Small intestine (tissue), 7 donors: ENCODE measurements around the gene RNASET2. TPM values are rescaled to one million over a fixed set of nuclear protein-coding genes. Genes with fewer than 3 reads are reported as not detected.
"Not testable (repeated sequence)": the region's sequence is repeated elsewhere in the genome, so short reads cannot be mapped to it uniquely, and the experiment has no call there.

Experiments used
- DNase-seq, 2 donors: peaks; one replicate each; pipeline versions ENCODE4 v3.0.0 to v3.0.0-alpha.2; 2013
- FAIRE-seq: peaks from 2 replicates; lab custom pipeline; 2012; peaks lifted over from hg19 to GRCh38; lab: Jason Lieb, UNC
- H3K27ac ChIP-seq, 3 donors: one replicate each; pipeline ENCODE4 v1.5.1; 2013; ENCODE audit warnings: low read length in 2 of 3, mild to moderate bottlenecking in 2 of 3, control low read depth in 1 of 3, inconsistent platforms in 1 of 3, low read depth in 1 of 3, moderate library complexity in 1 of 3
- H3K27me3 ChIP-seq, 3 donors: one replicate each; pipeline ENCODE4 v1.6.1; 2013; ENCODE audit warnings: low read length in 3 of 3, inconsistent platforms in 1 of 3; ENCODE audit not compliant: control insufficient read depth in 3 of 3, insufficient read depth in 3 of 3
- H3K36me3 ChIP-seq, 3 donors: one replicate each; pipeline ENCODE4 v1.6.1; 2013; ENCODE audit warnings: low read length in 3 of 3, inconsistent platforms in 1 of 3, low read depth in 1 of 3, mild to moderate bottlenecking in 1 of 3, moderate library complexity in 1 of 3; ENCODE audit not compliant: control insufficient read depth in 3 of 3, insufficient read depth in 2 of 3
- H3K4me1 ChIP-seq, 3 donors: one replicate each; pipeline ENCODE4 v1.6.1; 2013; ENCODE audit warnings: low read length in 2 of 3, inconsistent platforms in 1 of 3, low read depth in 1 of 3, mild to moderate bottlenecking in 1 of 3, moderate library complexity in 1 of 3; ENCODE audit not compliant: control insufficient read depth in 3 of 3, insufficient read depth in 2 of 3
- H3K4me3 ChIP-seq, 3 donors: one replicate each; pipeline ENCODE4 v1.5.1; 2013; ENCODE audit warnings: low read length in 3 of 3, control low read depth in 1 of 3, inconsistent platforms in 1 of 3, low read depth in 1 of 3, mild to moderate bottlenecking in 1 of 3, moderate library complexity in 1 of 3
- H3K9me3 ChIP-seq, 2 donors: one replicate each; pipeline ENCODE4 v1.6.1; 2013; ENCODE audit warnings: low read depth in 1 of 2, low read length in 1 of 2; ENCODE audit not compliant: control insufficient read depth in 2 of 2, insufficient read depth in 1 of 2
- WGBS, 3 donors: extraction: QIAGEN DNeasy Blood & Tissue Kit; methylation state at CpG; one replicate each; pipeline ENCODE4 v1.1.7; 2013; 5-methylcytosine and 5-hydroxymethylcytosine counted together
- polyA plus RNA-seq, 4 donors: library from polyadenylated mRNA; stranded (reverse) in 3 of 4; unstranded in 1 of 4; fragments of 200-250 nt in 3 of 4; fragments of 120-200 nt in 1 of 4; gene quantifications; one replicate each; pipeline versions ENCODE4 v1.2.1 to v1.2.3, GENCODE V29; 2013
- donor health status: healthy with polysubstance abuse.
- donor health status: control.
- donor health status: control.
- donor health status: Bipolar disorder and iron deficiency.
- donor health status: healthy.

Gene RNASET2
- polyA plus RNA-seq, 4 donors = 25.7 to 78.5 (median 41.6) TPM

GRCh38 chr6:166954118-166954713, 2.1 kb downstream of the RNASET2 start:
- Histone ChIP-seq H3K27me3 (no peaks in the 10 kb centered on the region), H3K36me3 (peaks cover 0 to 26% (median 0%) of the 10 kb centered on the region in 3 donors), H3K27ac (peak overlapping the region in 1 of 3 donors; percentile 14), H3K9me3 (no peaks in the 10 kb centered on the region), H3K4me1 (peaks cover 0 to 10% (median 2%) of the 10 kb centered on the region in 3 donors), H3K4me3 (no peak overlapping the region)
- DNase-seq (peak in 1 of 2 donors; percentile 33), FAIRE-seq (no peak)
- WGBS, 3 donors = 92 to 98% (median 92%) methylated on average over 6 of the region's 6 CpGs

GRCh38 chr6:166952567-166953486, 3.5 kb downstream of the RNASET2 start:
- WGBS, 3 donors = 86 to 89% (median 89%) methylated on average over 17 of the region's 17 CpGs
- Histone ChIP-seq H3K4me3 (no peak overlapping the region), H3K36me3 (peaks cover 0 to 31% (median 0%) of the 10 kb centered on the region in 3 donors), H3K27ac (no peak overlapping the region), H3K4me1 (peaks cover 0 to 9% (median 0%) of the 10 kb centered on the region in 3 donors), H3K27me3 (no peaks in the 10 kb centered on the region), H3K9me3 (no peaks in the 10 kb centered on the region)
- DNase-seq (no peak), FAIRE-seq (no peak)

GRCh38 chr6:166952121-166952520, 4.2 kb downstream of the RNASET2 start:
- Histone ChIP-seq H3K4me3 (no peak overlapping the region), H3K36me3 (peaks cover 0 to 37% (median 2%) of the 10 kb centered on the region in 3 donors), H3K9me3 (no peaks in the 10 kb centered on the region), H3K27ac (peak overlapping the region in 1 of 3 donors; percentile 70), H3K27me3 (no peaks in the 10 kb centered on the region), H3K4me1 (peaks cover 0 to 4% (median 0%) of the 10 kb centered on the region in 3 donors)
- no peak for FAIRE-seq
- 84 to 93% (median 86%) methylated on average over 12 of the region's 12 CpGs for WGBS, 3 donors
- no peak for DNase-seq

- WGBS, 3 donors = 70 to 80% (median 70%) methylated on average over 3 of the region's 3 CpGs
- H3K36me3 ChIP-seq = peaks cover 0 to 40% (median 2%) of the 10 kb centered on the region in 3 donors
- no peak overlapping the region for H3K4me3 ChIP-seq
- no peaks in the 10 kb centered on the region for H3K27me3 ChIP-seq
- DNase-seq (no peak), FAIRE-seq (no peak)
- H3K4me1 ChIP-seq = peaks cover 0 to 4% (median 0%) of the 10 kb centered on the region in 3 donors
- peak overlapping the region in 2 of 3 donors; percentile 57 to 85 for H3K27ac ChIP-seq
- no peaks in the 10 kb centered on the region for H3K9me3 ChIP-seq
These were observed 4.7 kb downstream of the RNASET2 start for GRCh38 chr6:166951670-166952060.

GRCh38 chr6:166950892-166951669, 5.3 kb downstream of the RNASET2 start:
- WGBS, 3 donors = 47 to 65% (median 57%) methylated on average over 17 of the region's 17 CpGs
- not testable (repeated sequence) for H3K9me3 ChIP-seq, H3K27me3 ChIP-seq, FAIRE-seq, H3K4me1 ChIP-seq
- DNase-seq = peak; percentile 52 to 66
- peak overlapping the region; percentile 32 to 85 (median 80) for H3K27ac ChIP-seq
- peak overlapping the region in 1 of 3 donors; percentile 31 for H3K4me3 ChIP-seq
- peaks cover 2 to 44% (median 2%) of the 10 kb centered on the region in 3 donors for H3K36me3 ChIP-seq

GRCh38 chr6:166950443-166950821, 5.9 kb downstream of the RNASET2 start:
- Histone ChIP-seq H3K36me3 (peaks cover 2 to 48% (median 3%) of the 10 kb centered on the region in 3 donors), H3K4me3 (no peak overlapping the region), H3K27me3 (no peaks in the 10 kb centered on the region), H3K9me3 (no peaks in the 10 kb centered on the region), H3K27ac (peak overlapping the region in 2 of 3 donors; percentile 80 to 85), H3K4me1 (peaks cover 0 to 4% (median 0%) of the 10 kb centered on the region in 3 donors)
- no peak for FAIRE-seq
- DNase-seq = peak in 1 of 2 donors; percentile 14
- 75 to 84% (median 75%) methylated on average over 10 of the region's 10 CpGs for WGBS, 3 donors

- no peak overlapping the region for H3K4me3 ChIP-seq
- peaks cover 2 to 54% (median 3%) of the 10 kb centered on the region in 3 donors for H3K36me3 ChIP-seq
- DNase-seq = peak in 1 of 2 donors; percentile 10
- H3K27ac ChIP-seq = peak overlapping the region in 2 of 3 donors; percentile 25 to 85
- H3K27me3 ChIP-seq = no peaks in the 10 kb centered on the region
- FAIRE-seq = no peak
- H3K9me3 ChIP-seq = peaks cover 0 to under 1% of the 10 kb centered on the region in 2 donors
- H3K4me1 ChIP-seq = no peaks in the 10 kb centered on the region
- 65 to 76% (median 69%) methylated on average over 9 of the region's 9 CpGs for WGBS, 3 donors
These were observed 6.6 kb downstream of the RNASET2 start for GRCh38 chr6:166949528-166950442.
